Stimulated activated memory B cell treated with anti-CD40 and anti-IgM and Interleukin-4, amounts not matched to agents 10 μg/mL and 1 μg/mL and 100 μg/mL, for 72 hours (primary cell): ENCODE data around the gene RYR3.

Source experiments
- ATAC-seq: fragments of 150-1000 bp; cut with Tn5 transposase; 2 replicates; pipeline ENCODE4 v1.10.0; 2021
- H3K27ac Mint-ChIP-seq: one replicate; pipeline ENCODE4 v1.8.0; 2022; ENCODE audit warnings: mild to moderate bottlenecking, mixed read lengths
- H3K27me3 Mint-ChIP-seq: one replicate; pipeline ENCODE4 v1.8.0; 2022; ENCODE audit warnings: mixed read lengths
- H3K36me3 Mint-ChIP-seq: one replicate; pipeline ENCODE4 v1.8.0; 2022; ENCODE audit warnings: mixed read lengths
- H3K4me1 Mint-ChIP-seq: one replicate; pipeline ENCODE4 v1.8.0; 2022; ENCODE audit warnings: mixed read lengths
- H3K4me3 Mint-ChIP-seq: one replicate; pipeline ENCODE4 v1.8.0; 2022; ENCODE audit warnings: mild to moderate bottlenecking, moderate library complexity, mixed read lengths
- H3K9me3 Mint-ChIP-seq: one replicate; pipeline ENCODE4 v1.8.0; 2022; ENCODE audit warnings: mixed read lengths

RYR3 gene

DNA sequence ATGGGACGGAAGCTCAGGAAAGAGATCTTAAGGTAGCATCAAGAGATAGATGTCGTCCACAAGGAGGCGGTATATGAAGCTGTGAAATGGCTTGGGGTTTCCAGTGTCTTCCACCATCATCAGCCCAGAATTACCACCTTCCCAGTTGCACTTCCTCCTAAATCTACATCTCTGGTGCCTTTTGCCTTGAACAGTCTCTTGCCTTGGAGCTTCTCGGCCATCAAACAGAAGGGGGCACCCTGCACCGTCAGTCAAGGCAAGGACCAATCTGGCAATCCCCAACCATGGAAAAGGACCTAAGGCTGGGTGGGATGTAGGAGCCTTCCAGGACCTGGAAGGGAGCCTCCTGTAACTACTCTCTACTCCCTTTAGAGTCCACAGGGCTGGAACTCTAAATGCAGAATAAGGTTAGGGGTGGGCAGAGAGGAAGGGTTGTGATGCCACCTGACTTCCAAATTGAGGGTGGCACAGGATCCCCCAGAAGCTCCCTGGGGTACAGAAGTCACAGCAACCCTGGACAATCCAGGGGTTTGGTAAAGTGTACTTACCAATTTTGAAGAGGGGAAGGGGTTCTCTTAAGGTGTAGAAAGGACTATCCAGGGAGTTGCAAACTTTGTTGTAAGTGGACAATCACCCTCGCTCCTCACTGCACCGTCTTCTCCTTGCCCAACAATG is 1.0 kb upstream of the RYR3 start:
- no peak overlapping the region for H3K4me3 Mint-ChIP-seq
- no peak overlapping the region for H3K27ac Mint-ChIP-seq
- H3K36me3 Mint-ChIP-seq = no peaks in the 10 kb centered on the region
- H3K27me3 Mint-ChIP-seq = peaks cover 42% of the 10 kb centered on the region
- ATAC-seq = no peak
- H3K4me1 Mint-ChIP-seq = no peaks in the 10 kb centered on the region
- no peaks in the 10 kb centered on the region for H3K9me3 Mint-ChIP-seq

DNA sequence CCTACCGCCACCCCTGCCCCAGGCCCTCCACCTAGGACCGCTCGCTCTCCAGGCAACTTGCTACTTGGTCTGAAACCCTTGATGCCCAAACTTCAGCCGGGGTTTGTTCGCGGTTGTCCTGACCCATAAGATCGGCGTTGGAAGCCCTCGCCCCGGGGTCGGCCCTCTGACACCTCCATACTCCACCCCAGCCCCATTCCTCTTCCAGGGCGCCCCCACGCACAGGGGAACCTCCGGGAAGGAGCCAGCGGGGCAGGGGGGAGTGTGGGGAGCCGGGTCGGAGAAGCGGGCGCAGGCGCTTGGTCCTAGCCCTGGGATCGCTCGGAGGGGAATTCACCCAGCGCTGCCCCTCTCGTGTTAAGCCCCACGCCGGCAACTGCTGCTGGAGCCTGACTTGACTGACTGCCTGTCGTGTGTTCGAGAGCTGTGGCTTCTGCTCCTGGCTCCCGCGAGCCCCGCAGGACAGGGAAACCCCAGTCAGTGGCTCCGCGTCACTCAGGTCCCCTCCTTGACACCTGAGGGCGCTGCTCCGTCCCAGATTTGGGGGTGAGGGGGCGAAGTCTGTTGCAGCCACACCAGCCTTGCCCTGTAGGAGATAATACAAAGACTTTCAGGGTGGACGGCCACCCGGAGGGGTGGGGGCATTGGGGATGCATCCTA is 675 bp downstream of the RYR3 start:
- no peaks in the 10 kb centered on the region for H3K4me1 Mint-ChIP-seq
- peaks cover 42% of the 10 kb centered on the region for H3K27me3 Mint-ChIP-seq
- H3K4me3 Mint-ChIP-seq = no peak overlapping the region
- no peaks in the 10 kb centered on the region for H3K36me3 Mint-ChIP-seq
- no peak overlapping the region for H3K27ac Mint-ChIP-seq
- no peak for ATAC-seq
- no peaks in the 10 kb centered on the region for H3K9me3 Mint-ChIP-seq

DNA sequence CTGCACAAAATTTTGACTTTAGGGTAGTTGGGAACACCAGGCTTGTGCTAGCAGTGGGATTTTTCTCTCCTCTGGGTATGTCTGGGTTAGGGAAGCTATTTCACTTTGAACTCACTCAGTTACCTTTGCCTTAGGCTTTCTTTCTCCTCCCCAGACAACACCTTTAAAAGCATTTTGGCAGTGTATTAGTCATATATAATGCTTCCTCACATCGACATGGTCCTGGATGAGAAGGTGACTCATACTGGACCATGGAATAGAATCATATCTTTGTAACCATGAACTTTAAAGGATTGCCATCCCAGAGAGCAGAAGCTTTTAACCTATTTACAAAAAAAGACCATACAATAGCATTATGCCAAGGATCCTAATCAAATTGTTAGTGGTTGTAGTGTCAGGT is 2.7 kb downstream of the RYR3 start:
- no peak for ATAC-seq
- Mint-ChIP-seq H3K27me3 (peaks cover 58% of the 10 kb centered on the region), H3K9me3 (no peaks in the 10 kb centered on the region), H3K4me3 (no peak overlapping the region), H3K36me3 (no peaks in the 10 kb centered on the region), H3K27ac (no peak overlapping the region), H3K4me1 (no peaks in the 10 kb centered on the region)

DNA sequence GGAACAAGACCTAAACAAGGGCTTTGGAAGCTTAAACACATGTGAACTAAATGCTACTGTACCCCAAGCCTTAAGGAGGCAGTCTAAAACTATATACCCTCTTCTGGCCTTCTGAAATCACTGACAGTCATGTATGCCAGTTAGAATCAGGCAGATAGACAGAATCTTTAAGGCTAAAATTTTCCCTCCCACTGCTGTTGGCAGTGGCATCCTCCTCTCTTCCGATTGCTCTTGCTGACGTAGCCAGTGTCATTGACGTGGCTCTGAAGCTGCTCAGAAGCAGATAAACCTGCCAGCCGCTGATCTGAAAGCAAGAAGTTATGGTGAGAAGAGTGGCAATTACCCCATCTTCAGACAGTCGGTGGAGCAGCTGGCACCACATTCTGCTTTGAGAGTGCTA is 3.3 kb downstream of the RYR3 start:
- H3K27me3 Mint-ChIP-seq = peaks cover 56% of the 10 kb centered on the region
- H3K9me3 Mint-ChIP-seq = no peaks in the 10 kb centered on the region
- no peak overlapping the region for H3K27ac Mint-ChIP-seq

DNA sequence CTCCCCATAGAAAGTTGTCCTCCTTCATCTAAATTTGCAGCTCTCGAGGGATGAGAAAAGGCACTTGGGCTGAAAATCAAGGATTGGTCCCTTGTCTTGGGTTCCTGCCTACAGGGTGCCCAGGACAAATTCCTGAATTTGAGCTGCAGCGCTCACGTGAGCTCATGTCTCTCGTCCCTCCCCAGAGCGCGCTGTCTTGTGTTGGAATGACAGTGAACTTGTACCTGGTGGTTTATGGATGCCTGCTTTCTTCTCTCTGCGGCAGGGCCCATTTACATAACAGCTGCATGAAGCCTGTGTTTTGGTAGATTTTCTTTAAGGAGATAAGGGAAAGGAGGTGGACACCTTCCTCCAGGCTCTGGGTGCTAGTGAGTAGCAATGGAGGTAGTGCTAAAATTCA is 4.3 kb downstream of the RYR3 start:
- H3K27me3 Mint-ChIP-seq = peaks cover 47% of the 10 kb centered on the region
- no peaks in the 10 kb centered on the region for H3K4me1 Mint-ChIP-seq
- no peaks in the 10 kb centered on the region for H3K9me3 Mint-ChIP-seq
- no peaks in the 10 kb centered on the region for H3K36me3 Mint-ChIP-seq
- ATAC-seq = no peak
- H3K4me3 Mint-ChIP-seq = no peak overlapping the region
- no peak overlapping the region for H3K27ac Mint-ChIP-seq

More for the DNA sequence above, 3.3 kb downstream of the RYR3 start:
- Mint-ChIP-seq H3K4me1 (no peaks in the 10 kb centered on the region), H3K36me3 (no peaks in the 10 kb centered on the region), H3K4me3 (no peak overlapping the region)
- no peak for ATAC-seq

DNA sequence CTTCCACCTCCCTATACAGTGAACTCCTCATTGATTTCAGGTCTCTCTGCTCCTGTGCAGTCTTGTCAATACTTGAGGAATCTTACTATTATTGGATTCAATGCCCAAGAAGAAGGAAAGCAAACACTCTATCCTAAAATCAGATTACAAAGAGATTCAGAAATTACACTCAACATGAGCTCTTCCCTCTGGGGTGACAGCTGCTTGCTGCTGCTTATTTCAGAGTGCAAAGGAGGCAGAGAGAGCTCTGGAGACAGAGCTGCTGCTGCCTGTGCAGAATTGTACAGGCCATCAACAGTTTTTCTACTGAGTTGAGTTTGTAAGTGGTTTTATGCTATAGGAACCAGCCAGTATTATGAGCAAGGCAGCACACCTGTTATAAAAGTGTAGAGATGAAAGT is 7.1 kb downstream of the RYR3 start:
- H3K9me3 Mint-ChIP-seq = no peaks in the 10 kb centered on the region
- H3K27me3 Mint-ChIP-seq = peaks cover 19% of the 10 kb centered on the region
- H3K27ac Mint-ChIP-seq = no peak overlapping the region
- H3K4me1 Mint-ChIP-seq = no peaks in the 10 kb centered on the region
- H3K36me3 Mint-ChIP-seq = no peaks in the 10 kb centered on the region
- no peak for ATAC-seq
- no peak overlapping the region for H3K4me3 Mint-ChIP-seq

DNA sequence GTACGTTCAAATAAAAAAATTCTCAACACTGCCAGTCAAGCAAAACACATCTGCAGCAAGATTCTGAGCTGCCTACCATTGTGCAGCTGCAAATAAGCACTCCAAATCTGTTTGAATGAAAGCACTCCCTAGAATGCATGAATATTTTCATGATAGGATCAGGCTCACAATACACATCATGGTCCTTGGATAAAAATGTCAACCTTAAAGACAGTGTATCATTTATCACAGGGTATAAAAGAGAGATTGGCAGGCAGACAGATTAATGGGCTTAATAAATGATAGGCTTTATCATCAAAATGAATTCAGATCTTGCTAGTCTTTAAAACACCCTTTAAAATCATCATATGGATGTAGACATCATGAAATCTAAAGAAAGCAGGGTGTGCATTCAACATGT is 9.2 kb downstream of the RYR3 start:
- no peak overlapping the region for H3K4me3 Mint-ChIP-seq
- no peaks in the 10 kb centered on the region for H3K4me1 Mint-ChIP-seq
- no peak overlapping the region for H3K27ac Mint-ChIP-seq
- no peak for ATAC-seq
- no peaks in the 10 kb centered on the region for H3K36me3 Mint-ChIP-seq
- H3K9me3 Mint-ChIP-seq = no peaks in the 10 kb centered on the region
- H3K27me3 Mint-ChIP-seq = peaks cover 17% of the 10 kb centered on the region

DNA sequence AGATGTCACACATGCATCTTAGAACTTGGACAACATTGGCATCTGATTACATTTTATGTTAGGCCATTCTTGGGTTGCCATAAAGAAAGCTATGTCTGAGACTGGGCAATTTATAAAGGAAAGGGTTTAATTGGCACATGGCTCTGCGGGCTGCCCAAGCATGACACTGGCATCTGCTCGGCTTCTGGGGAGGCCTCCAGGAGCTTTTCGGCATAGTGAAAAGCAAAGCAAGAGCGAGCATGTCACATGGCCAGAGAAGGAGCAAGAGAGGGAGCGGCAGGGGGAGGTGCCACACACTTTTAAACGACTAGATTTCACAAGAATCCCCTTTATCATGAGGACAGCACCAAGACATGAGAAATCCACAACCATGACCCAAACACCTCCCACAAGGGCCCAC is 11.3 kb downstream of the RYR3 start:
- H3K4me1 Mint-ChIP-seq = no peaks in the 10 kb centered on the region
- ATAC-seq = no peak
- no peak overlapping the region for H3K27ac Mint-ChIP-seq

DNA sequence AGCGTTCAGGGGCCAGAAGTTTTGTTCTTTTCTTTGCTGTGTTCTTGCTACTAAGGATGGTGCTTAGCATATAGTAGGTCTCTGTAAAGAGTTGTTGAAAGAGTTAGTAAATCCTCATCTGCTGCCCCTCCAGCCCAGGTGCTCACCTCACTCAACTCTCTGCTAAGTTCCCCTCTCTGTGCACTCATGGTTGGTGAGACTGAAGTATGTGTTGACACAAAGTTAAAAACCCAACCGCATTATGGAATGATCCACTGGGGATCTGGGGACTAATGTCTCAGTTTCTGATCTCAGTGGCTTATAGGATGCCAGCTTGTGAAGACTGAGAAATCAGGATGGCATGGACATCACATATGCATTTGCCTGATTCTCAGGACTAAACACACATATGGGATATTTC is 13.8 kb downstream of the RYR3 start:
- Mint-ChIP-seq H3K27ac (no peak overlapping the region), H3K36me3 (no peaks in the 10 kb centered on the region), H3K9me3 (peaks cover 3% of the 10 kb centered on the region), H3K4me3 (no peak overlapping the region), H3K27me3 (peaks cover 28% of the 10 kb centered on the region), H3K4me1 (no peaks in the 10 kb centered on the region)
- no peak for ATAC-seq

More for the DNA sequence above, 11.3 kb downstream of the RYR3 start:
- Mint-ChIP-seq H3K4me3 (no peak overlapping the region), H3K36me3 (no peaks in the 10 kb centered on the region), H3K27me3 (peaks cover 26% of the 10 kb centered on the region), H3K9me3 (peaks cover 3% of the 10 kb centered on the region)

DNA sequence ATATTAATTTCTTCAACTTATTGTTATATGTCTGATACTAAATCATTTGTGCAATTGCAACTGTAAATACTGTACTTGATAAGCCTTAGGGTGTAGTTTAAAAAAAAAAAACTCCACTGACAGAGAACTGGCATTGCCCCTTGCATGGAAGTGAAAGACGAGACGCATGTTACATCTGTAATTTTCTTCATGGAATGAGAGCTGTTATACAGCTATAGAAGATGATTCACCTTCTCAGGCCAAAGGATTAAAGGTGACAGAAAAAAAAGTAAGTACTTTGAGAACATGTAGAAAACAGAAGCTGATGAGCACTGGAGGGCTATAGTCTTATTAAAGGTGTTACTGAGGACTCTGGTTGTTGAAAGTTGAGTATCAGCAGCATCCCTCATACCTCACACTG is 16.1 kb downstream of the RYR3 start:
- peaks cover 45% of the 10 kb centered on the region for H3K27me3 Mint-ChIP-seq
- peaks cover 3% of the 10 kb centered on the region for H3K9me3 Mint-ChIP-seq
- no peaks in the 10 kb centered on the region for H3K36me3 Mint-ChIP-seq
- ATAC-seq = no peak
- no peak overlapping the region for H3K27ac Mint-ChIP-seq
- no peaks in the 10 kb centered on the region for H3K4me1 Mint-ChIP-seq
- H3K4me3 Mint-ChIP-seq = no peak overlapping the region

DNA sequence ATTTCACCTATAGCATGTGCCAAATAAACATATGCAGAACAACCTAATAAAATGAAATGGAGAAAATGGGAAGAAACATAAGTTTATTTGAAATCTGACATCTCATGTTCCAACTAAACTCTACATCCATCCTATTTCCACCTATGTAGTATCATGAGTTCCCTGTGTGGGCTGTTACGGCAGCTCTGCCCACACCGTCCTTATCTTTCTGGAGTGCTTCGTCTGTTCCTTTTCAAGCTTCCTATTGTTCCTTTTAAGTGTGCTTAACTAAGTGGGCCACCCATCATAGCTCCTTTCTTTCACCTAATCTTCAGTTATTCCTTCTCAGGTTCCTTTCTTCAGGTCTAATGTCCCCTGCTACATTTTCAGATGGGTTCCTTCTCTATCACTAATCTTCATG is 17.3 kb downstream of the RYR3 start:
- H3K27ac Mint-ChIP-seq = no peak overlapping the region
- peaks cover 45% of the 10 kb centered on the region for H3K27me3 Mint-ChIP-seq
- no peak for ATAC-seq
- H3K4me3 Mint-ChIP-seq = no peak overlapping the region
- H3K36me3 Mint-ChIP-seq = no peaks in the 10 kb centered on the region
- H3K9me3 Mint-ChIP-seq = peaks cover 3% of the 10 kb centered on the region
- no peaks in the 10 kb centered on the region for H3K4me1 Mint-ChIP-seq

DNA sequence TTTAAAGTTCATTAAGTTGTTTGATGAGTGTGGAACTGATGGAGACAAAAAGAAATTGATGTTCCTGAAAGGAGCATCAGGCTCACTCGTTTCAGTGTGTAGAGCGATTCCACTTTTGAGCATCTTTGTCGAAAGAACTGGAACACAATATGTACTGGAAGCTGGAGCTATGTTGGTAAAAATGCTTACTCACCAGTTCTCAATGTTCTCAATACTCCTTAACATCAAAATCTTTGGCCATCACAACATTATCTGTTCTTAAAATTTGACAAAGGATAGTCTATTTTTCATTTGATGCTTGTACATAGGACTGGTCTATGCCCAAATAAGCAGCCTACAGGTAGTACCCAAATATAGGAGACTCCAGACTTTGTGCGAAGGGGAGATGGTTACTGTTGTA is 18.7 kb downstream of the RYR3 start:
- no peak for ATAC-seq
- Mint-ChIP-seq H3K4me3 (no peak overlapping the region), H3K4me1 (no peaks in the 10 kb centered on the region), H3K27me3 (peaks cover 45% of the 10 kb centered on the region), H3K9me3 (peaks cover 3% of the 10 kb centered on the region), H3K27ac (no peak overlapping the region), H3K36me3 (no peaks in the 10 kb centered on the region)

DNA sequence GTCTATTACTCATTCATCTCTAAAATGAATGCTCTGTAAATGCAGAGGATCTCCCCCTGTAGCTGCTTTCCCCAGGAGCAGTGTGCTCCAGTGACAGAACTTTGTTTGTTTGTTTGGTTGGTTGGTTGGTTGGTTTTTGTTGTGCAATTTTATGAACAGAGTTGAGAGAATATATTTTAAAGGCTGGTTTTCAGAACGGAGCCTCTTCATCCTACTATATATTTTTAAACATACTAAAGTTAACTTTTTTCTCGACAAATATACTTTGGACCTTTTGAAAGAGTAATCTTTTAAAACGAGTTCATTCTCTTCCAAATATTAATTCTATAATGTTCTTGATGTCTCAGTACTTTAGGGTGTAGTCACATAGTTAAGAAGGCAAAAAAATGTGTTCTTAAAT is 20.2 kb downstream of the RYR3 start:
- H3K9me3 Mint-ChIP-seq = no peaks in the 10 kb centered on the region
- H3K27me3 Mint-ChIP-seq = peaks cover 41% of the 10 kb centered on the region
- H3K27ac Mint-ChIP-seq = no peak overlapping the region
- H3K36me3 Mint-ChIP-seq = no peaks in the 10 kb centered on the region
- no peak for ATAC-seq
- no peak overlapping the region for H3K4me3 Mint-ChIP-seq
- no peaks in the 10 kb centered on the region for H3K4me1 Mint-ChIP-seq

DNA sequence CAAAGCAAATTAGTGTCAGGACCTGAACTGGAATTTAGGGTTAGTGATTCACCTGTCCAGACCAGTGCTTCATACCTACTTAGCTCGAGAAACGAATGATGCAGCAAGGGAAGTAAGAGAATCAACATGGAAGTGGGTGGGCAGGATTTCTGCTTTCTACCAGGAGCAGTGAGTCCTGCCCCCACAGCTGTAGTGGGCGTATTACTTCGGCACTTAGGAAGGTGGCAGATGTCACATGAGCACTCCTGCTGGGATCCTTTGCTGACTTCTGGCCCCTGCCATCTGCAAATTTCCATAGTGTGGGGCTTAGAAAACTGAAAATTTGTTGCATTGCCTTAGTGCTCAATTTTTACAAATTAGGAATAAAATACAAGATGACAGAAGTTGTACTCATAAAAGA is 31.2 kb downstream of the RYR3 start:
- H3K4me3 Mint-ChIP-seq = no peak overlapping the region
- H3K36me3 Mint-ChIP-seq = no peaks in the 10 kb centered on the region
- H3K4me1 Mint-ChIP-seq = no peaks in the 10 kb centered on the region
- H3K27me3 Mint-ChIP-seq = no peaks in the 10 kb centered on the region
- no peak for ATAC-seq
- H3K9me3 Mint-ChIP-seq = peaks cover 6% of the 10 kb centered on the region
- H3K27ac Mint-ChIP-seq = no peak overlapping the region

DNA sequence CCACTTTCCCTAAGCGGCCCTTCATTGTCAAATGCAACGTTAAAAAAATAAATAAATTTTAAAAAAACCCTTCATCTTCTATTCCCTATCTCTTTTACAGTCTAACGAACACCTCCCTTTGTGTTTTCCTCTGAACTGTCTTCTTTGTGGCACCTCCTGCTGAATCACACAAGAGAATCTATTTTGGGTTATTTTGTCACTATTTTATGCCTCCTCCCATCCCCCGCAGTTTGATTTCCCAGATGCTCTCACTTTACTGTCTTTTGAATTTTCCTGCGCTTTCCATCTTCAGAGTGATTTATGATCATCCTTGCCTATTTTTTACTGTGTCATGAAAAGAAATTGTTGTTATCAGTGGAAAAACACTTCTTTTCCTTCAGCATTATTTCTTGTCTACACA is 32.5 kb downstream of the RYR3 start:
- no peaks in the 10 kb centered on the region for H3K27me3 Mint-ChIP-seq
- H3K4me3 Mint-ChIP-seq = no peak overlapping the region
- ATAC-seq = no peak
- H3K27ac Mint-ChIP-seq = no peak overlapping the region
- H3K9me3 Mint-ChIP-seq = peaks cover 6% of the 10 kb centered on the region
- H3K36me3 Mint-ChIP-seq = no peaks in the 10 kb centered on the region
- H3K4me1 Mint-ChIP-seq = no peaks in the 10 kb centered on the region

DNA sequence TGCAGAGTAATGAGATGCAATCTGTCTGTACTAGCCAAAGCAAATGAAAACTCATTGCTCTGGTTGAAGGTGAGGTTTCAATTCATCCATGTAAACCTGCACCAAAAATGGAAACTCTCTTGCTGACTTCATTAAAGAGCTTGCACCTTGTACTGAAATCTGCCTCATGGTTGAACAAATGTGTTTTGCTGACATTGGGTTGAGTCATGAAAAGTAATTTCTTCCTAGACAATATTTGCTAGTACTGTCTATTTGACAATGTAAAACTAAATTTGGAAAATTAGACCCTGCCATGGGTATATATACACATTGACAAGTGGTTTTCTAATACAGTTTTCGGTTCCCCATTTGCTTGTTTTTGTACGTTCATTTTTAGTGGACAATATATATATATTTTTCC is 33.3 kb downstream of the RYR3 start:
- H3K27me3 Mint-ChIP-seq = no peaks in the 10 kb centered on the region
- H3K27ac Mint-ChIP-seq = no peak overlapping the region
- ATAC-seq = no peak
- no peak overlapping the region for H3K4me3 Mint-ChIP-seq
- no peaks in the 10 kb centered on the region for H3K4me1 Mint-ChIP-seq
- no peaks in the 10 kb centered on the region for H3K36me3 Mint-ChIP-seq
- H3K9me3 Mint-ChIP-seq = peaks cover 5% of the 10 kb centered on the region
